NCI-H524 (cell line): ENCODE results near the gene SBDS.
A peak's percentile ranks its signal among the peaks of the same experiment; 100 is the strongest.
"Not testable (repeated sequence)": the region's sequence is repeated elsewhere in the genome, so short reads cannot be mapped to it uniquely, and the experiment has no call there.

ENCODE experiments used
- DNase-seq, 2 experiments: peaks; one replicate each; lab custom pipeline; 2025; lab: John Stamatoyannopoulos, UW

Gene SBDS

DNA sequence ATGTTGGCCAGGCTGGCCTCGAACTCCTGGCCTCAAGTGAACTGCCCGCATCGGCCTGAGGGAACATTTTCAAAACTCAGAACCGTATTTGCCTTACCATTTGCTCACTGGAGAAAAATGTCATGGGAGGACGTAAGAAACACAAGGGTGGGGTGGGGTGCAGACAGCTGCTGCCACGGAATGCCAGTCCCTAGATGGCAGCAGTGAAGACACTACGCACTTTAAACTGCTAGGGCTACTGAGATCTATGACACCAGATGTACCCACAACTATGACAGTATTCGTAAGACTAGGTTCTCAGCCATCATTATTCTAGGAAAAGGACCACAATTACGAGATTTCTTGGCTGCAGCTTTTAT is 716 bp downstream of the SBDS start:
- DNase-seq: peak; percentile 25 to 64

DNA sequence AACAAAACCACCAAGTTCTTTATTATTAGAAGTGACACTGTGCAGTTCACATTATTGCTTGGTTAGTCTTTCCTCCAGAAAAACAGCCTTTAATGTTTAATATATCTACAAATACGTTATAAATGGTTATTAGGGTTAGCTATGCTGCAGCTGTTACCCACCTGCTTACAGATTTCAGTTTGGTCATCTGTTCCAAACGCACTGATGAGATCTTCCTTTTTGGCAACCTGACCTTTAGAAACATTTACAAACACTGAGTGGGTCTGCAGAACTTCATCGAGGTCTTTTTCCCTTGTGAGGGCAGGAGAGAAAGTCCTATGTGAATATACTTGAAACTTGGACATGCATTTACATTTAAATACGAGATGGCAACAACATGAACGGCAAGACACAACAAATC is 1.3 kb downstream of the SBDS start:
- DNase-seq: not testable (repeated sequence)

DNA sequence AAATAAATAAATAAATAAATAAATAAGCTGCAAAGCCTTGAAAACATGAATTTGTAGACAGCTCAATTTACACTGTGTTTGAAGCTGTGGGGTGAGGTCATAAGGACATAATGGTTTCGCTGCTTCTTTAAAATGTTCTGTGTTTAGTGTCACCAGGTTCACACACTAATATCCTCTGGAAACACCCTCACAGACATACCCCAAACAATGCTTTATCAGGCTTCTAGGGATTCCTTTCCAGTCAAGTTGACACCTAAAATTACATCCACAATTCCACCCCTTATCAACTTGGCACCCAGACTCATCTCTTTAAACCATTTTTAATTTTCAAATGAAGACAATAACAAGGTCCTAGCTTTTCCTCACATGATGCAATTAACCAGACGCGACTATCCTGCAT is 5.8 kb downstream of the SBDS start:
- DNase-seq: not testable (repeated sequence)

DNA sequence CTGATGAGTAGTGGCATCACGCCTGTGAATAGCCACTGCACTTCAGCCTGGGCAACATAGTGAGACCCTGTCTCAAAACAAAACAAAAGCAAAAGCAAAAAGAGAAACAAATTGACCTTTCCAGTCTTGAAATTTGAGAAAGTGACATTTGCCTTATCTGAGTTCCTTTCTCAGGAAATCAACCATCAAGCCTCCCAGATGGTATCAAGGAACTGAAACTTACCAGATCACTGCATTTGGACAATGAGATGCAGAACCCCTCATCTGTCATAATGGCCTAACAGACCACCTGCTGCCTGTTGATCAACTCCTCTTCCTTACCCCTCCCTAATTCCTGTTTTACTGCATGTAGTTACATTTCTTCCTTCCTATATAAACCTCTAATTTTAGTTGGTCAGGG is 15.1 kb downstream of the SBDS start:
- not testable (repeated sequence) for DNase-seq

DNA sequence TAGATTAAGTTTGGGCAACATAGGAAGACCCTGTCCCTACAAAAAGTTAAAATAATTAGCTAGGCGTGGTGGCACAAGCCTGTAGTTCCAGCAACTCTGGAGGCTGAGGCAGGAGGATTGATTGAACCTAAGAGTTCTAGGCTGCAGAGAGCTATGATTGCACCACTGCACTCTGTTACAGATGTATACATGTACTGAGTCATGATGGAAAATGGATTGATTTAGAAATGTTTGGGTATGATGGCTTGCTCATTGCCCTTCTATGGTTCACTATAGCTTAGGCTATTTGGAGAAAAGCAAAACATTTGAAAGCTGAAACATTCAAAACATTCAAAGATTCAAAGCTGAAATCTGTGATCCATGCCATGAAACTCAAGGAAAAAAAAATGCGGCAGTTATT is 16.4 kb downstream of the SBDS start:
- DNase-seq: not testable (repeated sequence)

DNA sequence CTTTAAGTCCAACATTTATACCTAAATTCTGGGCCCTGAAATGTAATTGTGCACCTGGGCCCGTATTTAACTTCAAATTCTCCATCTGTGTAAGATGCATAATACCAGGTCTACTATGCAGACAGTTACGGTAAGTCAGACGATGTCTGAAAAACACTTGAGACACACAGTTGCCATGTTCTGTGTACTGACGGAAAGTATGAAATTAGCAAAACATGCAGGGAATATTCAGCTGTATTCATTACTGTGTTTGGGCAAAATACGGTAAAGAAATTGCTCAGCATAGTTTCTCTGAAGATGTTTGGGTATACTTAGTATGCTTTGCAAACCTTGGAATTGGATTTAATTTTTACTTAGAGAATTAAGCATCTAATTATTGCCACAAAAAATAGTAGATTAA is 17.1 kb downstream of the SBDS start:
- DNase-seq: not testable (repeated sequence)

DNA sequence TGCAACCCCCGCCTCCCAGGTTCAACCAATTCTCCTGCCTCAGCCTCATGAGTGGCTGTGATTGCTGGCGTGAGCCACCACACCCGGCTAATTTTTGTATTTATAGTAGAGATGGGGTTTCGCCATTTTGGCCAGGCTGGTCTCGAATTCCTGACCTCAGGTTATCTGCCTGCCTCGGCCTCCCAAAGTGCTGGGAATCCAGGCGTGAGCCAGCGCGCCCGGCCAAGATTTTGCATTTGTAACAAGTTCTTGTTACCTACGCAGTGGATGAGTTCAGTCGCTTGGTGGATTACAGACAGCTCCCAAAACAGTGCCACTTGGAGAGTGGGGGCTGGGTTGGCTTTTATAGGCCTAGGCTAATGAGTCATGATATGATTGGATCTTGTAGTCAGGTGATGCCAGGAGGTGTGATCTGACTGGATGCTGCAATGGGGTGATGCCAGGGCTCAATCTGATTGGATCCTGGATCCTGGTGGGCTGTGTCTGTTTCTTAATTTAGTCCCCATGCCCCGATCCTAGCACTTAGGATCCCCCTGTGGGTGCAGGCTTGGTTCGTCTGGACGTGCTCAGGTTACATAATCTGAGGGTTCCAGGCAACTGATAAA is 20.3 kb downstream of the SBDS start:
- DNase-seq: peak; percentile 18 to 43

DNA sequence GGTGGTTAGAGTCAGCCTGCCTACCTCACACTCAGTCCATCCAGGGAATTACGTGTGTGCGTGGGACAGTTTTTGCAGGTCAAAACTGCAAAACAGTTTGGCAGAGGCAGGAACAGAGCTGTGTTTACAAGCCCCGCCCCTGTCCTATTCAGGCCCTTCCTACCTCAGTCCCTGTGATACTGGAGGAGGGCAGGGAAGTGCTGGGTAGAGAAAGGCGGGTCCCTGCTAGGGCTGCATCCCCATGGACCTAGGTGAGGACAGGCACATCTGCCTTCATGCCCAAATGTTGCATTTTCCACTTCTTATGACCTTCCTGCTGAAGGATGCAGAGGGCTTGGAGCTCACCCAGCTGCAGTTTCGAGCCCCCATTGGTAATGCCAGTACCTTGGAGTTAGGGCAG is 25.1 kb downstream of the SBDS start:
- DNase-seq: no peak

DNA sequence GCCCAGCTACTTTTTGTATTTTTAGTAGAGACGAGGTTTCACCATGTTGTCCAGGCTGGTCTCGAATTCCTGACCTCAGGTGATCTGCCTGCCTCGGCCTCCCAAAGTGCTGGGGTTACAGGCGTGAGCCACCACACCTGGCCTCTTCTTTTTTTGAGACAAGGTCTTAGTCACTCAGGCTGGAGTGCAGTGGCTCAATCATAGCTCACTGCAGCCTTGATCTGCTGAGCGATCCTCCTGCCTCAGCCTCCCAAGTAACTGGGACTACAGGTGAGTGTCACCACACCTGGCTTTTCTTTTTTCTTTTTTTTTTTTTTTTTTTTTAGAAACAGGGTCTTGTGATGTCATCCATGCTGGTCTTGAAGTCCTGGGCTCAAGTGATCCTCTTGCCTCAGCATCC is 26.4 kb downstream of the SBDS start:
- not testable (repeated sequence) for DNase-seq

DNA sequence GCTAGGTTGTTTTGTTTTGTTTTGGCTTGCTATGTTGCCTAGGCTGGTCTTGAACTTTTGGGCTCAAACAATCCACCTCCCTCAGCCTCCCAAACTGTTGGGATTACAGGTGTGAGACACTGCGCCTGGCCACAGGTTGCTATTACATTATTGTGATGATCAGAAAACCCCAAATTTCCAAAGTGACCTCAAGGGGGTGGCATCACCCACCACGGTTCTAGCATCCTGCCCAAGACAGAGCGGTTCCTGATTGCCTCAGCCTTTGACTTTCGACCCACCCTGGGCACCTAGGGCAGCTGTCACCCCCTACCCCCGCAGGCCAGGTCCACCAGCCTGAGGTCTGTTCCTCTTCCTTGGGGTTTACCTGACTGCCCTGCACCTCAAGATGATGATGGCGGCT is 28.4 kb downstream of the SBDS start:
- DNase-seq: no peak

DNA sequence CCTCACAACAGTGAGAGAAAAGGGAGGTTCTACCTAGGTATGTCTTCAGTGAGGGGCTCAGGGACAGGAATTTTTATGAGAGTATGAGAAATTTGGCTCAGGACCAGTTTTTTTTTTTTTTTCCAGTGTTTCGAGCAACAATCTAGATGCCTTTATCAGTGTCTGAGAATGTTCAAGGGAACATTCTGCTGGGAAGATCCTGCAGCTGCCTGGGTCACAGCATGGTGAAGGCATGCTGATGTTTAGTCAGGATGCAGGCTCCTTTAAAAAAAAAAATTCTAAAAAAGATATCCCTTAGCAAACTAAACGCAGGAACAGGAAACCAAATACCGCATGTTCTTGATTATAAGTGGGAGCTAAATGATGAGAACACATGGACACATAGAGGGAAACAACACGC is 31.0 kb downstream of the SBDS start:
- no peak for DNase-seq

DNA sequence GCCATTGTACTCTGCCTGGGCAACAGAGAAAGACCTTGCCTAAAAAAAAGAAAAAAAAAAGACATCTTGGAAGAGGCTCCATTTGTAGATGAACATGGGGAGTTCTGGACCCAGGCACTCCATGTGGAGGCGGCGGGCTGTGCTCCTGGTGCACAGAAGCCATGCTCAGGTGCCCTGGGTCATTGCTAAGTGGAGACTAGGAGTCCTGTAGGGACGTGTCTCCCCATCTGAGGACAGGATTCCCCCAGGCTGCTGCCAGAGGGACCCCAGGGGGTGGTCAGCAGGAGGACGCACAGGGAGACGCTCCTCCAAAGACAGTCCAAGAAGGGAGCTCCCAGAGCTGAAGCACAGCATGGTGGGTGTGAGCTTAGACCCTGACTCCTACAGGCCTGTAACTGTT is 34.3 kb downstream of the SBDS start:
- no peak for DNase-seq

DNA sequence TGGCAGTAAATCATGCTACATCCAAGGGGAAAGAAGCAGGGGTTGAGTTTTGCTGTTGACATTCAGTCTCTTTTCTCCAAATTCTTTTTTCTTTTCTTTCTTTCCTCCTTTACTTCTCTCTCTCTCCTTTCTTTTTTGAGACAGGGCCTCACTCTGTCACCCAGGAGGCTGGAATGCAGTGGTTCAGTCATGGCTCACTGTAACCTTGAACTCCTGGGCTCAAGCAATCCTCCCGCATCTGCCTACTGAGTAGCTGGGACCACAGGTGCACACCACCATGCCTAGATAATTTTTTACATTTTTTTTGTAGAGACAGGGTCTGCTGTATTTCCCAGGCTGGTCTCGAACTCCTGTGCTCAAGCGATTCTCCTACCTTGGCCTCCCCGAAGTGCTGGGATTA is 35.2 kb downstream of the SBDS start:
- DNase-seq: no peak

DNA sequence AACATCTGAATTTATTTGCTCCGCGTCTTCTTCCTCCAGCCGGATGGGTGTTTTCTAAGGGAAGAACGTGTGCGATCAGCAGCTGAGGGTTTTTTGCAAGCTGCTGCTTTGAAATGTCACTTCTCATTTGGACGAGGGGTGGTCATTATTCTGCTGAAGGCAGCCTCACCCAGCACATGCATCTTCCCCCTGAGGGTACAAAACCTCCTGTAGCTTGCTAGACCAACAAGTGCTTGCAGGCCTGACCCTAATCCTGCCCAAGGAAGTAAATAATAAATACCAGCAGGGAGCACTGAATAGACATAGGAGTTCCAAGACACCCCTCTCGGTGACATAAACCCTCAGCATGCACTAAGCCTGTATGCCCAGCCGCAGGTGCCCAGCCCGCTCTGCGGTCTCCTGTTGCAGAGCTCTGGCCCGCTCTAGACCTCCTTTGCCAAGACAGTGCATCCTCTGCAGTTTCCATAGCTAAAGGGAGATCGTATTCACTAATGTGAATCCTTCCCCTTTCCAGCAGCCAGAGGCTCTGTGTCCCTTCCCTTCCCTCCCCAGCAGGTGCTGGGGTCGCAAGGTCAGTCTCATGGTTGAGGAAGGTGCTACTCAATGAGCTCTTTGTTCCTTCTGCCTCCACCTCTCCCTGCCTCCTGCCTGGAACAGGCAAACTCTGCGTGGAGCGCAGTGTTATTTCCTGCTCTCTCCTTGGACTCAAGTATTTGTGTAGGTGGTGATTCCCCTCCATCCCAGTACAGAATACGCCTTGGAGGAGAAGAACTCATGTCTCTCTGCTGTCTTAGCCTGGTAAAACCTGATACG is 36.6 kb downstream of the SBDS start:
- DNase-seq: no peak

DNA sequence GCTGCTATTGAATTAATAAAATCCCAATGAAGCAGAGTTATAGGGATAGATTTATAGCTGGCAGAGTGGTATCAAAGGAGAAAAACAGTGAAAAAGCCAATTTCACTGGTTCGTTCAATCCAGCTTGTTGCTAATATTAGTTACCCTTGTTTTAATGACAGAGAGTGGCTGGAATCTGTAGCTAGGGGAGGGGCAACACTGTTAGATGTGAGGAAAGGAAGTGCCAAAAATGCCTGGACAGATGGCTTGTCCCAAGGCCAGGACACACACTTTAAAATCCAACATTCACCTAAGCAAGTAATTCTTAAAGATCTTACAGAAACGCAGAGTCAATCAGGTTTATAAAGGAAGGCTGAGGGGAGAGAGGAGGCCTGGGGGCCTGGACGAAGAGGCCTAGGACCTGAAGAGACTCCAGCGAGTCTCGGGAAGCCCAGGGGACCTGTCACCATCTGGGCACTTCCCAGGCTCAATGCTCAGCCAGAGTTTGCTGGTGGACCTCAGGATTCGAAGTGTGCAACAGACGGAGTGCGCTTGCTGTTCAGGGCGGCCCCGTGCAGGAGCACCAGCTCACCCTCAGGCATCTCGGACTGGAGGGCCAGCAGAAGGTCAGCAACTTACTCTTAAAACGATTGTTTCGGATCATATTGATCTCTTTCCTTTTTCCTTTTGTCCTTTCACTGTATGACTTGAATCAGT is 37.6 kb downstream of the SBDS start:
- DNase-seq: no peak

DNA sequence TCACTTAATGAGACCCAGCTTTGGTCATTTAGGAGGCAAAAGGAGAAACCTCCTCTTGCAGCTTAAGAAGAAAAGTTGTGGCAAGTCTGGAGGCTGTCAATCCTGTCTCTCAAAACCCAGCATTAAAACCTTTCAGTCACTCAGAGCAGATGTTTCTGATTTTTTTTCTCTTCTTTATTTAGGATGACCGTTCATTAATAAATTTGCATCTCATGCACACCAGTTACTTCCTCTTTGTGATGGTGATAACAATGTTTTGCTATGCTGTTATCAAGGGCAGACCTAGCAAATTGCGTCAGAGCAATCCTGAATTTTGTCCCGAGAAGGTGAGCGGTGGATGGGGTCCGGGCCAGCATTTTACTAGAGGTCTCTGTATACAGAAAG is 42.4 kb downstream of the SBDS start:
- no peak for DNase-seq

DNA sequence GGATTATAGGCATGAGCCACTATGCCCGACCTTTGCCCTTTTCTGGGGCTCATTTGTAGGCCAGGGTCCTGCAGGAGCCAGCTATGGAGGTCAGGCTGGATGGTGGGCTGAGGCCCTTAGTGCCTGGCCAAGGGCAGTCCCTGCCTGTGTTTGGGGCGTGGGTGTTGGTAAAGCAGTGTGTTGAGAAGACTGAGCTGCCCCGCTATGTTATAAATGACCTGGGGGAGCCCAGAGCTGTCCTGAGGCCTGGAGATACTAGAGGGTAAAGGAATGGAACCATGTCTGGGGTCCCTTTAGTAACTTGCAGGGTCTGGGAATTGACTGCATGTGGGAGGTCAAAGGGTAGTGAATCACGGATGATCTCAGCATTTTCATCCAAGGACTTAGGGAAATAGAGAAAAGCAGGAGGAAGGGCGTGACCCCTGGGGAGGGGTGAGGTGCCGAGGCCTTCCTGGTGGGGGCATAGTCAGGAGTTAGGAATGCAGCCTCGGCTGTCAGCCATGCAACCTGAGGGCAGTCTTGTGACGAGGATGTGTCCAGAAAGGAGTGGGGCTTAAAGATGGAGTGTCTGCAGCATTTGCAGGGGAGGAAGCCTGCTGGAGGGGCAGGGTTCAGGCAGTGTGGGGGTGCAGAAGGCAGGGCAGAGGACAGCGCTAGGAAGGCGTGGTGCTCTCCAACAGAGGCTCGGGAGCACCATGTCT is 42.9 kb downstream of the SBDS start:
- DNase-seq: no peak

DNA sequence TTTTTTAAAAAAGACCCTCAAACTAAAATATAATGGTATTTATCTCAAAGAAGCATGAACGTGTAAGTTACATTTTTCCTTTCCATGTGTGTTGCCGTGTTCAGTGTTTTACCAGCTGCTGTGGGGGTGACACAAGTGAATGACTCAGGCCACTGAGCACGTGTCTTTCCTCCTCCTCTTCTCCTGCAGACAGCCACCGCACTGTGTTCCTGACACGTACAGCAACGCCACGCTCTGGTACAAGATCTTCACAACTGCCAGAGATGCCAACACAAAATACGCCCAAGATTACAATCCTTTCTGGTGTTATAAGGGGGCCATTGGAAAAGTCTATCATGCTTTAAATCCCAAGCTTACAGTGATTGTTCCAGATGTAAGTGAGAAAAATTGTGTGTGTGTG is 44.6 kb downstream of the SBDS start:
- DNase-seq: no peak

DNA sequence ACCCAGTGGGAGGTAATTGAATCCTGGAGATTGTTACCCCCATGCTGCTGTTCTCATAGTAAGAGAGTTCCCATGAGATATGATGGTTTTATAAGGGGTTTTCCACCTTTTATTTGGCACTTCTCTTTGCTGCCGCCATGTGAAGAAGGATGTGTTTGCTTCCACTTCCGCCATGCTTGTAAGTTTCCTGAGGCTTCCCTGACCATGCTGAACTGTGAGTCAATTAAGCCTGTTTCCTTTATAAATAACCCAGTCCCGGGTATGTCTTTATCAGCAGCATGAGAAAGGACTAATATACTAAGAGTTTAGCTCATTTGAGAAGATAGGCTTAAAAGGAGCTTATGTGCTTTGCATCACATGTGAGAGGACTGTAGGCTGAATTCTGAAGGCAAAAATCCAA is 45.1 kb downstream of the SBDS start:
- DNase-seq: no peak

DNA sequence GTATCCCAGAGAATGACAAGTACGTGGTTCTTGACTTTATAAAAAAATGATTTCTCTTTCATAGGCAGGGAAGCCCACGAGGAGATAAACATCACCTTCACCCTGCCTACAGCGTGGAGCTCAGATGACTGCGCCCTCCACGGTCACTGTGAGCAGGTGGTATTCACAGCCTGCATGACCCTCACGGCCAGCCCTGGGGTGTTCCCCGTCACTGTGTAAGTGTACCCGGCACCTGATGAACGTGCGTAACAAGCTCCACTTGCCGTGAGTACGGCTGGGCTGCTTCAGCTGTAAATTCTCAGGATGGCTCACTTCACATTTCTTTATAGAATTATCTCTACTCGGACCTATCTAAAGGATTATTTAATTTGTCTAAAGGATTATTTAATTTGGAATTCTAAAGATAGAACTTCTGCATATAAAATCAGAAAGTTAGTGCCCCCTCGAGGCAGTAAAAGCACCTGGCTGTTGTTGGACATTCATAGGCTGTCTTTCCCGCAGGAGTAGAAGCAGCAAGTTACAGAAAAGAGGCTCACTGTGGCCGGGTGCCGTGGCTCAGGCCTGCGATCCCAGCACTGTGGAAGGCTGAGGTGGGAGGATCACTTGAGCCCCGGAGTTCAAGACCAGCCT is 46.8 kb downstream of the SBDS start:
- DNase-seq: no peak

DNA sequence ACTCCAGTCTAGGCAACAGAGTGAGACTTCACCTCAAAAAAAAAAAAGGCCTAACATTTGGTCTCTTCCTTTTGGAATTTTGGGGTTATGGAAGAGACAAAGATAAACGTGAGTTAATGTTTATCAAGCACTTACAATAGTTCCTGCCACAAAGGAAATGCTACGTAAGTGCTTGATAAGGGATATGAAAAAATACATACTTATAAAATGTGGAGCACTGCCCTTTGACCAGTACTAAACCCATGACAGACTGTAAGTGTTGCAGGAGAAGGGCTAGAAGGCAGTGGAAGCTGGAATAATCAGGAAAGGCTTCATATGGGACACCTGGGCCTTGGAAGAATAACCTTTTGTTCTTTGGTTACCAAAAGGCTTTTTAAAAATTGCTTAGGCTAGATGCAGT is 48.8 kb downstream of the SBDS start:
- DNase-seq: no peak

DNA sequence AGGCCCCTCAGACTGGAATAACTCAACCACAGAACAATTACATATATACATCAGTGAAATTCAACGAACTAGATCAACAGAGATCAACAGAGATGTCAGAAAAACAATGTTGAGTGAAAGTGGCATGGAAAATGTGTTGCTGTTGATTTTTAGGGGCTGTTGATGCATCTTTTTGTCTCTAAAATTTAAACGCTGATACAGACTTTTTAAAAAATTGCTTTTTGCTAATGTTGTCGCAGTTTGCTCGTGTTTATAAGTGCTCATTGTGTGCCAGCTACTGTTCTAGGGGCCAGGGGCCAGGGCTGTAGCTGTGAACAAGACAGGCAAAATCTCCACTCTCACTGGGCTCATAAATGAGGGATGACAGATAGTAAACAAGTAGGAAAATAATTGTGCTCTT is 56.1 kb downstream of the SBDS start:
- DNase-seq: no peak
